ENCODE results near the gene MATN3. TPM values are rescaled to one million over a fixed set of nuclear protein-coding genes. Genes with fewer than 3 reads are reported as not detected.

The MATN3 gene
- total and polyA plus RNA-seq, 9 of the 15 experiments (the other 6 are each of a cell fraction or from before 2014, with no cell fraction given) = not detected

DNA sequence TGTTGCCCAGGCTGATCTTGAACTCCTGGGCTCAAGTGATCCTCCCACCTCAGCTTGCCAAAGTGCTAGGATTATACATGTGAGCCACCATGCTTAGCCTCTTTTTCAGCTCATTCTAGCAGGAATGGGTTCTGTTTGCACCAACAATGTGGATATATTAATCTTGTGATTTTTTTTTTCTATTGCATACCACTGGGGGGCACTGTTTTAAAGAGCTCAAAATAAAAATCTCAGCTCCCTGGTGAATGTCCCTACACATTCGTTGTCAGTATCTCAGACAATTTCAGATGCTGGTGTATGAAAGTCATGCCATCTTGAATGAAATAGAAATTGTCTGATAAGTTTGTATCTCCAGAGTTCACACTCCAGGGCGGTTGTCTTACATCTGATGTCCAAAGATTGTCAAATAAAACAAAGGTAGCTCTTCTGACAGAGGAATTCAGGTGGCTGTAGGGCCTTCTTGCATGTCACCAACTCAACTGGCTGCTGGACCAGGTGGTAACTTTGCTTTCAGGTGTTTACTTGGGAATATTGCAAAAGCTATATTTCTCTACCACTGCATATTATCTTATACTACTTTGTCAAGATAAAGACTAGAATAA is 3.1 kb upstream of the MATN3 start:
- Histone ChIP-seq H3K9me1 (ENCODE audit: control insufficient read depth, insufficient read depth, low read length) (no peaks in the 10 kb centered on the region), H3K9ac (ENCODE audit: insufficient read depth in 1 of 2, low read depth in 2 of 2, low read length in 2 of 2) (no peak overlapping the region), H3K4me1 (replicated peaks in 1 of 2; ENCODE audit: control insufficient read depth in 2 of 2, insufficient read depth in 2 of 2, low read length in 2 of 2) (peaks cover 0 to 11% of the 10 kb centered on the region in 2 experiments; a peak in 2 of 5 replicates), H3K27ac (ENCODE audit: extremely low read depth, low read depth, low read length) (no peak overlapping the region), H4K20me1 (replicated peaks; ENCODE audit: control insufficient read depth, insufficient read depth, low read length) (no peaks in the 10 kb centered on the region), H3K4me2 (ENCODE audit: insufficient read depth, low read length) (no peak overlapping the region), H3K4me3 (no peak overlapping the region), H3K9me3 (replicated peaks; ENCODE audit: control insufficient read depth, insufficient read depth, low read depth, low read length) (0 out of 2 replicates have a peak, but pooled peaks cover 2% of the 10 kb centered on the region), H3K27me3 (ENCODE audit: control insufficient read depth in 2 of 2, insufficient read depth in 2 of 2, low read length in 2 of 2) (peaks cover 16 to 27% of the 10 kb centered on the region in 2 experiments), H3K36me3 (ENCODE audit: control insufficient read depth, insufficient read depth, low read length) (no peaks in the 10 kb centered on the region), H2AFZ (ENCODE audit: low read depth, low read length) (no peak overlapping the region), H3K79me2 (ENCODE audit: control insufficient read depth, insufficient read depth, low read length) (no peaks in the 10 kb centered on the region)
- in situ Hi-C loops (cut with MboI) = no loop called here
- BruUV-seq (replicated peaks) = no TSS peak
- DNase-seq (ENCODE audit: extremely low read depth in 1 of 4, low spot score in 3 of 4) (peak; percentile 38 to 55 (median 44)), ATAC-seq (peak; percentile 61), FAIRE-seq (peak; percentile 72)
- ChIA-PET POLR2A (interaction anchor here (1.0 to 1.2 kb wide), 4 partner anchors 12 to 34 kb away, joined by 3 to 4 read pairs (median 3); no protein-coding TSS in a partner anchor), CTCF (ENCODE audit: low intra/inter-chr PET ratio) (interaction anchor here (1.1 to 3.3 kb wide), 4 partner anchors 35 to 82 kb away, joined by 4 to 18 read pairs (median 10); no protein-coding TSS in a partner anchor)
- 3% methylated on average over 2 of the region's 2 CpGs for WGBS (ENCODE audit: insufficient coverage, low coverage, missing lambda C conversion rate)
- intact Hi-C loops (cut with micrococcal nuclease) = loop anchor here (1.0 to 5.0 kb wide), 3 partner anchors 58 to 83 kb away; no protein-coding TSS in a partner anchor
- TF ChIP-seq RCOR1 (IDR thresholded peaks at IDR 0.05; ENCODE audit: borderline replicate concordance in 1 of 2, low read depth in 2 of 2, low read length in 2 of 2) (peak in 1 of 2 experiments; percentile 34; a peak in 1 of 4 replicates), NCOA1 (IDR thresholded peaks at IDR 0.05; ENCODE audit: low read depth) (no peak), SMC3 (conservative IDR thresholded peaks at IDR 0.05; ENCODE audit: insufficient read depth, low read depth, low read length) (0 out of 2 replicates have a peak, but pooled peaks have one; percentile 30), BRF1 (IDR thresholded peaks at IDR 0.05; ENCODE audit: borderline replicate concordance, extremely low read depth, insufficient read length) (no peak), ZNF384 (IDR thresholded peaks at IDR 0.05; ENCODE audit: low read depth, low read length) (0 out of 2 replicates have a peak, but pooled peaks have one; percentile 22), PPARD (CRISPR knock-in tag; IDR thresholded peaks at IDR 0.05) (no peak), RAD21 (CRISPR knock-in tag; conservative IDR thresholded peaks at IDR 0.05 in 1 of 2, IDR thresholded peaks at IDR 0.05 in 1 of 2) (peak; percentile 66 to 76), DEAF1 (CRISPR knock-in tag; IDR thresholded peaks at IDR 0.05) (peak; percentile 30; the same call in 1 of the 2 replicates), NFE2L1 (tag; IDR thresholded peaks at IDR 0.05; ENCODE audit: borderline replicate concordance, low read depth) (no peak), PHF21A (IDR thresholded peaks at IDR 0.05; ENCODE audit: borderline replicate concordance, low read depth) (peak; percentile 36; the same call in 1 of the 2 replicates)
- TF ChIP-seq, protein P1, sequence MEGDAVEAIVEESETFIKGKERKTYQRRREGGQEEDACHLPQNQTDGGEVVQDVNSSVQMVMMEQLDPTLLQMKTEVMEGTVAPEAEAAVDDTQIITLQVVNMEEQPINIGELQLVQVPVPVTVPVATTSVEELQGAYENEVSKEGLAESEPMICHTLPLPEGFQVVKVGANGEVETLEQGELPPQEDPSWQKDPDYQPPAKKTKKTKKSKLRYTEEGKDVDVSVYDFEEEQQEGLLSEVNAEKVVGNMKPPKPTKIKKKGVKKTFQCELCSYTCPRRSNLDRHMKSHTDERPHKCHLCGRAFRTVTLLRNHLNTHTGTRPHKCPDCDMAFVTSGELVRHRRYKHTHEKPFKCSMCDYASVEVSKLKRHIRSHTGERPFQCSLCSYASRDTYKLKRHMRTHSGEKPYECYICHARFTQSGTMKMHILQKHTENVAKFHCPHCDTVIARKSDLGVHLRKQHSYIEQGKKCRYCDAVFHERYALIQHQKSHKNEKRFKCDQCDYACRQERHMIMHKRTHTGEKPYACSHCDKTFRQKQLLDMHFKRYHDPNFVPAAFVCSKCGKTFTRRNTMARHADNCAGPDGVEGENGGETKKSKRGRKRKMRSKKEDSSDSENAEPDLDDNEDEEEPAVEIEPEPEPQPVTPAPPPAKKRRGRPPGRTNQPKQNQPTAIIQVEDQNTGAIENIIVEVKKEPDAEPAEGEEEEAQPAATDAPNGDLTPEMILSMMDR (IDR thresholded peaks at IDR 0.05 in 2 of 3, conservative IDR thresholded peaks at IDR 0.05 in 1 of 3; ENCODE audit: insufficient read depth in 2 of 3, low read depth in 1 of 3, low read length in 3 of 3) = peak; percentile 39 to 78 (median 52); a peak in 4 of 6 replicates

All from K562 (cell line).